ENCODE results near the gene HNRNPF.

DNA sequence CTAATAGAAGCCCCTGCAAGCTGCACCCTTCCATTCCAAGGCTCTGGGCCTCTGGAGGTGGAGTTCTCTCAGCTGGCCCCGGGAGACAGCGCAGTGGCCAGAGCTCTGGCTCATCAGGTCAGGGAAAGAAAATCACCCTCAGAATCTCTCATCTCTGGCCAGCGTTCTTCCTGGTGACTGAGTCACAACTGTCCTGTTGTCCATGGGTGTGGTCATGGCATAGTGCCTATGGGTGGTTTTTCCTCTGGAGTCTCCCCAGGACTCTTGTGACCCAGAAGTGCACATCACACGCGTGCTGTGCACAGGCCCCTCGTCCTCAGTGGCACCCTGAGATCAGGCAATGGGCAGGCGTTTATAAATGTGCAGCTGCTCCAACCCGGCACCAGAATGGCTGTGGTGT lies 64.9 kb downstream of the HNRNPF start:
- TF ChIP-seq POLR2A (IDR thresholded peaks at IDR 0.05), result no peak
- no peak for TF ChIP-seq CTCF (IDR thresholded peaks at IDR 0.05)
